Endometrial microvascular endothelial cells (primary cell): ENCODE measurements around the gene SLC11A1. TPM values are rescaled to one million over a fixed set of nuclear protein-coding genes. Genes with fewer than 3 reads are reported as not detected.

Source experiments
- in situ Hi-C: cut with HindIII; loops from 2 replicates; pipeline ENCODE4 v1.10.0; 2017; ENCODE audit warnings: low sequenced_read_pairs, low pct_unique_long_range_greater_than_20kb; ENCODE audit errors: inconsistent ontology term
- total RNA-seq: library from RNA; depleted of rRNA; stranded (reverse); fragments of >200 nt; gene quantifications from one replicate; pipeline ENCODE4 v1.2.3, GENCODE V29; 2015; ENCODE audit errors: inconsistent ontology term

The SLC11A1 gene
- total RNA-seq, 1 donor from 2014 or later: not detected

GRCh38 chr2:218389333-218390150, 7.5 kb downstream of the SLC11A1 start:
- in situ Hi-C loops: no loop called here

- in situ Hi-C loops: no loop called here
Measured at GRCh38 chr2:218391202-218391601, 9.1 kb downstream of the SLC11A1 start.

- in situ Hi-C loops: no loop called here
Measured at GRCh38 chr2:218392459-218392858, 10.4 kb downstream of the SLC11A1 start.

- in situ Hi-C loops: no loop called here
Measured at GRCh38 chr2:218392891-218393462, 10.9 kb downstream of the SLC11A1 start.

- in situ Hi-C loops: no loop called here
Measured at GRCh38 chr2:218393750-218394290, 11.7 kb downstream of the SLC11A1 start.

- in situ Hi-C loops: no loop called here
Measured at GRCh38 chr2:218394298-218395089, 12.4 kb downstream of the SLC11A1 start.

- in situ Hi-C loops: no loop called here
Measured at GRCh38 chr2:218395090-218395444, 13.0 kb downstream of the SLC11A1 start.

- in situ Hi-C loops: no loop called here
Measured at GRCh38 chr2:218395456-218395825, 13.4 kb downstream of the SLC11A1 start.

- in situ Hi-C loops: no loop called here
Measured at GRCh38 chr2:218395826-218396687, 14.0 kb downstream of the SLC11A1 start.

- in situ Hi-C loops: no loop called here
Measured at GRCh38 chr2:218396688-218397462, 14.8 kb downstream of the SLC11A1 start.

GRCh38 chr2:218397463-218397819, 15.4 kb downstream of the SLC11A1 start:
- in situ Hi-C loops: no loop called here

- in situ Hi-C loops: no loop called here
Measured at GRCh38 chr2:218397820-218398436, 15.9 kb downstream of the SLC11A1 start.

- in situ Hi-C loops: no loop called here
Measured at GRCh38 chr2:218398437-218399390, 16.6 kb downstream of the SLC11A1 start.

- in situ Hi-C loops: no loop called here
Measured at GRCh38 chr2:218399391-218400166, 17.5 kb downstream of the SLC11A1 start, which contains the start of gene CTDSP1. TSS of gene CTDSP1 (plus strand) at chr2:218399868. CDS start at chr2:218400091, 223 bp downstream.

- in situ Hi-C loops: no loop called here
Measured at GRCh38 chr2:218400167-218400929, 18.3 kb downstream of the SLC11A1 start.
